RWPE2 (cell line): ENCODE data around the gene SH3BP4.

Experiments used
- ATAC-seq: fragments of 200-7000 bp; cut with Tn5 transposase; 3 replicates; pipeline ENCODE4 v1.9.1; 2021; ENCODE audit warnings: low read depth
- DNase-seq: peaks from one replicate; pipeline ENCODE4 v3.0.0-alpha.2; 2020; ENCODE audit warnings: low spot score
- H3K27ac ChIP-seq: fragments of 450-650 bp; 2 replicates; pipeline ENCODE4 v1.5.1; 2017; ENCODE audit warnings: mild to moderate bottlenecking; ENCODE audit not compliant: poor library complexity, severe bottlenecking
- H3K27me3 ChIP-seq: fragments of 250-450 bp; sonication (Bioruptor Pico); 2 replicates; pipeline ENCODE4 v1.5.1; 2021; ENCODE audit warnings: mild to moderate bottlenecking, moderate library complexity; ENCODE audit not compliant: insufficient read depth, poor library complexity, severe bottlenecking
- H3K36me3 ChIP-seq: fragments of 250-450 bp; sonication (Bioruptor Pico); 2 replicates; pipeline ENCODE4 v1.5.1; 2020; ENCODE audit warnings: low read depth, mild to moderate bottlenecking, moderate library complexity
- H3K4me1 ChIP-seq: fragments of 250-450 bp; sonication (Bioruptor Pico); 2 replicates; pipeline ENCODE4 v1.5.1; 2021; ENCODE audit warnings: mild to moderate bottlenecking, moderate library complexity; ENCODE audit not compliant: insufficient read depth, poor library complexity, severe bottlenecking
- H3K4me3 ChIP-seq: fragments of 250-450 bp; sonication (Bioruptor Pico); 2 replicates; pipeline ENCODE4 v1.5.1; 2021; ENCODE audit warnings: mild to moderate bottlenecking, moderate library complexity; ENCODE audit not compliant: severe bottlenecking
- H3K9me3 ChIP-seq: fragments of 250-450 bp; sonication (Bioruptor Pico); 2 replicates; pipeline ENCODE4 v1.5.1; 2021; ENCODE audit warnings: mild to moderate bottlenecking, moderate library complexity; ENCODE audit not compliant: severe bottlenecking
- TF ChIP-seq, protein P1 (sequence below): fragments of 450-650 bp; IDR thresholded peaks from one replicate; pipeline ENCODE4 v1.5.1; 2017; ENCODE audit warnings: mild to moderate bottlenecking, moderate library complexity; ENCODE audit not compliant: poor library complexity, severe bottlenecking

The SH3BP4 gene, protein sequence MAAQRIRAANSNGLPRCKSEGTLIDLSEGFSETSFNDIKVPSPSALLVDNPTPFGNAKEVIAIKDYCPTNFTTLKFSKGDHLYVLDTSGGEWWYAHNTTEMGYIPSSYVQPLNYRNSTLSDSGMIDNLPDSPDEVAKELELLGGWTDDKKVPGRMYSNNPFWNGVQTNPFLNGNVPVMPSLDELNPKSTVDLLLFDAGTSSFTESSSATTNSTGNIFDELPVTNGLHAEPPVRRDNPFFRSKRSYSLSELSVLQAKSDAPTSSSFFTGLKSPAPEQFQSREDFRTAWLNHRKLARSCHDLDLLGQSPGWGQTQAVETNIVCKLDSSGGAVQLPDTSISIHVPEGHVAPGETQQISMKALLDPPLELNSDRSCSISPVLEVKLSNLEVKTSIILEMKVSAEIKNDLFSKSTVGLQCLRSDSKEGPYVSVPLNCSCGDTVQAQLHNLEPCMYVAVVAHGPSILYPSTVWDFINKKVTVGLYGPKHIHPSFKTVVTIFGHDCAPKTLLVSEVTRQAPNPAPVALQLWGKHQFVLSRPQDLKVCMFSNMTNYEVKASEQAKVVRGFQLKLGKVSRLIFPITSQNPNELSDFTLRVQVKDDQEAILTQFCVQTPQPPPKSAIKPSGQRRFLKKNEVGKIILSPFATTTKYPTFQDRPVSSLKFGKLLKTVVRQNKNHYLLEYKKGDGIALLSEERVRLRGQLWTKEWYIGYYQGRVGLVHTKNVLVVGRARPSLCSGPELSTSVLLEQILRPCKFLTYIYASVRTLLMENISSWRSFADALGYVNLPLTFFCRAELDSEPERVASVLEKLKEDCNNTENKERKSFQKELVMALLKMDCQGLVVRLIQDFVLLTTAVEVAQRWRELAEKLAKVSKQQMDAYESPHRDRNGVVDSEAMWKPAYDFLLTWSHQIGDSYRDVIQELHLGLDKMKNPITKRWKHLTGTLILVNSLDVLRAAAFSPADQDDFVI

DNA sequence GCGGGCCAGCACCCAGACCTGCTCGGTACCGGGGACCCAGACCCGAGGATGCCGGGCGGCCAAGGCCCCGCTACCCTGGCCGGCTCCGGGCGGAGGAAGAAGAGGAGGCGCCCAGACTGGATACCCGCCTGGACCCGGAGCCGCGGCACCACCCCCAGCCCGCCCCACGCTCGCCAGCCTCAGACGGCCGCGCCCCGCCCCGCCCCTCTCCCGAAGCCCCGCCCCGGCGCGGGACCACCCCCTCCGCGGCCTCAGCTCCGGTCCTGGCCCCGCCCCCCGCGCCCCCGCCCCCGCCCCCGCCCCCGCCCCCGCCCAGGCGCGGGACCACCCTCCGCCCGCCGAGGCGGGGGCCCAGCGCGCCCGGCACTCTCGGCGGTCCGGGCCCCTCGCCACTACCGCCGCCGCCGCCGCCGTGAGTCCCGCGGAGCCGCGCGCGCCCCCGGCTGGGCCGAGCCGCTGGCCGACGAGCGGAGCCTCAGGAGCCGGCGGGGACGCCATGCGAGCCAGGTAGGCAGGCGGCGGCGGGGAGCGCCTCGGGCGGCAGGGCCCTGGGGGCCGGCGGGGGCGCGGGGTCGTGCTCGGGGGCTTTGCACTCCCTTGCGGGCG is at the start of gene SH3BP4:
Gene SH3BP4, plus strand, starts transcription at position 354 of the 606 bp plus-strand sequence. CDS start 82,986 bp downstream, outside the sequence.
- peak; percentile 58 for ATAC-seq
- peak within 1 kb of the TSS; percentile 88 for H3K27ac ChIP-seq
- no peak for DNase-seq
- peaks cover 10% of the 10 kb centered on the region; the same call in 1 of the 2 replicates for H3K36me3 ChIP-seq
- peak within 1 kb of the TSS; percentile 97 for H3K4me3 ChIP-seq
- H3K4me1 ChIP-seq, result peaks cover 47% of the 10 kb centered on the region
- H3K9me3 ChIP-seq, result no peaks in the 10 kb centered on the region
- H3K27me3 ChIP-seq, result no peaks in the 10 kb centered on the region
- TF ChIP-seq, protein P1, sequence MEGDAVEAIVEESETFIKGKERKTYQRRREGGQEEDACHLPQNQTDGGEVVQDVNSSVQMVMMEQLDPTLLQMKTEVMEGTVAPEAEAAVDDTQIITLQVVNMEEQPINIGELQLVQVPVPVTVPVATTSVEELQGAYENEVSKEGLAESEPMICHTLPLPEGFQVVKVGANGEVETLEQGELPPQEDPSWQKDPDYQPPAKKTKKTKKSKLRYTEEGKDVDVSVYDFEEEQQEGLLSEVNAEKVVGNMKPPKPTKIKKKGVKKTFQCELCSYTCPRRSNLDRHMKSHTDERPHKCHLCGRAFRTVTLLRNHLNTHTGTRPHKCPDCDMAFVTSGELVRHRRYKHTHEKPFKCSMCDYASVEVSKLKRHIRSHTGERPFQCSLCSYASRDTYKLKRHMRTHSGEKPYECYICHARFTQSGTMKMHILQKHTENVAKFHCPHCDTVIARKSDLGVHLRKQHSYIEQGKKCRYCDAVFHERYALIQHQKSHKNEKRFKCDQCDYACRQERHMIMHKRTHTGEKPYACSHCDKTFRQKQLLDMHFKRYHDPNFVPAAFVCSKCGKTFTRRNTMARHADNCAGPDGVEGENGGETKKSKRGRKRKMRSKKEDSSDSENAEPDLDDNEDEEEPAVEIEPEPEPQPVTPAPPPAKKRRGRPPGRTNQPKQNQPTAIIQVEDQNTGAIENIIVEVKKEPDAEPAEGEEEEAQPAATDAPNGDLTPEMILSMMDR, result no peak

DNA sequence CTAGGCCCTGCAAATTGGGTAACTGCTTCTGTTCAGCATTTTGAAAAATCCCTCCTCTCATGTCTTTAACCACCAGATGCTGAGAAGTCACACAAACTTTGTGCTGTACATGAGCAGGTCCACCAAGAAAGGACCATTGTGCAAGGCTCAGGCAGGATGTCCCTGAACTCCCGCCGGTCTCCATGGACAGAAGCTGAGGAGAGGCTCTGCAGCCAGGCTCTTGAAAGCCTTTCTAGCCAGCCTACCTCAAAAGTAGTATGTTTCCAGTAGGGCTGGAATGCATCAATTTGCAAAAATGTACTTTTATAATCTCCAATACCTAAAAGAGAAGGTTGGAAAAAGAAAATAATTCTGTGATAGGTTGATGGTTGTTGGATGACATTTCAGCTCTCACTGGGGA is 47.0 kb upstream of the SH3BP4 start:
- H3K36me3 ChIP-seq, result no peaks in the 10 kb centered on the region
- H3K9me3 ChIP-seq, result no peaks in the 10 kb centered on the region
- H3K4me3 ChIP-seq, result no peak overlapping the region
- ATAC-seq (no peak), DNase-seq (no peak)
- no peaks in the 10 kb centered on the region for H3K27me3 ChIP-seq
- TF ChIP-seq, protein P1, result no peak
- H3K27ac ChIP-seq, result no peak overlapping the region
- no peaks in the 10 kb centered on the region for H3K4me1 ChIP-seq

DNA sequence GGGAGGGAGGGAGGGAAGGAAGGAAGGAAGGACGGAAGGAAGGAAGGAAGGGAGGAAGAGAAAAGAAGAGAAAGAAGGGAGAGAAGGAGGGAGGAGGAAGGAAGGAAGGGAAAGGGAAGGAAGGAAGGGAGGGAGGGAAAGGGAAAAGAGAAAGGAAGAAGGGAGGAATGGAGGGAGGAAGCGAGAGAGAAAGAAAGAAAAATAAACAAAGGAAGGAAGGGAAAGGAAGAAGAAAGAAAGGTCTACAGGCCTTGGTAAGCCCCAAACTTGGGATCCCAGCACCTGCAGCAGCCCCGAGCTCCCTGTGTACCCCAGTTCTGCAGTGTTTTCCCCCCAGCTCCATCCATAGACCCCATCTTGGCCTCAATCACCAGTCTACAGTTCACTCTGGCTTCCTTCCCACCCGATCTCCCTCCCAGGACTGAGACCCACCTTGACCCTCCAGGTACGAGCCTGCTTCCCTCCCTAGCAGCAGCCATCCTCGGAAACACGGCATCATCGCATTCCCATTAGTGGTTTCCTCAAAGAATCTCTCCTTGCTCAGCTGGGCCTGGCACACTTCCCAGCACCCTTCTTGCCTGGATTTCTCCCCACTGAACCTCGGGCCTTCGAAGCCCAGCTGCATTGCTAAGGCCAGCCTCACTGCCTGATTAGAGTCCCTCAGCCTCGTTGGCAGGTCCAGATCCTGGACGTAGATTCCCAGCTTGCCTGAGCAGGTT is 46.1 kb upstream of the SH3BP4 start:
- Histone ChIP-seq H3K36me3 (no peaks in the 10 kb centered on the region), H3K27me3 (no peaks in the 10 kb centered on the region), H3K27ac (no peak overlapping the region), H3K4me1 (no peaks in the 10 kb centered on the region), H3K9me3 (no peaks in the 10 kb centered on the region), H3K4me3 (no peak overlapping the region)
- ATAC-seq (no peak), DNase-seq (no peak)
- TF ChIP-seq, protein P1, result no peak

DNA sequence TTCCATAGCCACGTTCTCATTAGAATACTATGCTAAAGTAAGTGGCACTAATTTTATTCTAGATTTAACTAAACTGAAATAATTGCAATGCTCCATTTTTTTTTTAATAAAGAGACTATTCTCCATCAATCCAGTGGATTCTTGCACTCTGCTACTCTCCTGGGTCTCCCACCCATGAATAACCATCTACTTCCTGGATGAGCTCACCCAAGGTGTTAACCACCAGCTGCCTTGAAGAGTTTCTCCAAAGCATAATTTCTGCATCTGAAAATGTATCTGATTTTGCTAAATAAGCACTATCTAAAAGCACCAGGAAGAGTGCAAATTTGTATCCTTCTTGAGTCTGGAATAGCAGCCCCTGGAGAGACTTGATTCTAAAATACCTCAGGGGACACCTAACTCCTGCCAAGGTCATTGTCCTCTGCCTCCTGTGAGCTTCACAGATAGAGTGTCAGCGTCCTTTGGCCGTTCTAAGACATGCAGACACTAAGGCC is 41.6 kb upstream of the SH3BP4 start:
- Histone ChIP-seq H3K4me3 (no peak overlapping the region), H3K9me3 (no peaks in the 10 kb centered on the region), H3K27me3 (no peaks in the 10 kb centered on the region), H3K27ac (no peak overlapping the region), H3K4me1 (no peaks in the 10 kb centered on the region), H3K36me3 (no peaks in the 10 kb centered on the region)
- TF ChIP-seq, protein P1, result no peak
- DNase-seq (no peak), ATAC-seq (no peak)
